Kidney (tissue), 14 donors: ENCODE data around the gene MRFAP1. TPM values are rescaled to one million over a fixed set of nuclear protein-coding genes. Genes with fewer than 3 reads are reported as not detected.

ENCODE experiments used
- DNase-seq, 5 donors: peaks; one replicate each; pipeline ENCODE4 v3.0.0-alpha.2; 2013 to 2020
- FAIRE-seq: peaks from 2 replicates; lab custom pipeline; 2012; peaks lifted over from hg19 to GRCh38; lab: Jason Lieb, UNC
- H3K27ac ChIP-seq, 2 donors: one replicate each; pipeline ENCODE4 v1.7.0; 2013; ENCODE audit warnings: low read depth in 2 of 2, low read length in 2 of 2, inconsistent platforms in 1 of 2
- H3K27me3 ChIP-seq: one replicate; pipeline ENCODE4 v1.7.1; 2013; ENCODE audit warnings: low read length, inconsistent platforms; ENCODE audit not compliant: control insufficient read depth, insufficient read depth
- H3K36me3 ChIP-seq, 3 donors: one replicate each; pipeline versions ENCODE4 v1.7.0 to v1.7.1; 2013; ENCODE audit warnings: low read length in 3 of 3, control low read depth in 1 of 3, inconsistent platforms in 1 of 3; ENCODE audit not compliant: insufficient read depth in 3 of 3, control insufficient read depth in 2 of 3
- H3K4me1 ChIP-seq, 3 donors: one replicate each; pipeline versions ENCODE4 v1.7.0 to v1.7.1; 2013; ENCODE audit warnings: low read length in 3 of 3, inconsistent platforms in 1 of 3, low read depth in 1 of 3; ENCODE audit not compliant: control insufficient read depth in 2 of 3, insufficient read depth in 2 of 3
- H3K4me3 ChIP-seq, 3 donors: one replicate each; pipeline versions ENCODE4 v1.7.0 to v1.8.1; 2013; ENCODE audit warnings: low read length in 3 of 3, control low read depth in 1 of 3, inconsistent platforms in 1 of 3
- H3K9ac ChIP-seq, 3 donors: one replicate each; pipeline versions ENCODE4 v1.7.0 to v1.7.1; 2013; ENCODE audit warnings: low read length in 3 of 3, control low read depth in 1 of 3, inconsistent platforms in 1 of 3
- H3K9me3 ChIP-seq, 3 donors: one replicate each; pipeline versions ENCODE4 v1.7.0 to v1.7.1; 2013; ENCODE audit warnings: low read length in 3 of 3, control low read depth in 1 of 3, inconsistent platforms in 1 of 3; ENCODE audit not compliant: control insufficient read depth in 2 of 3, insufficient read depth in 1 of 3
- intact Hi-C: fragments of 100-400 bp; cut with DNase I; formaldehyde crosslinking; loops from one replicate; pipeline ENCODE4 v1.11.1; 2022
- polyA plus RNA-seq: library from polyadenylated mRNA; stranded (reverse); fragments of 350-450 nt; fragmentation: Illumina TruSeq; extraction: RNeasy Lipid Tissue Mini Kit (QIAGEN cat#74804); gene quantifications from one replicate; pipeline ENCODE4 v1.2.3, GENCODE V29; 2014; ENCODE audit warnings: low read depth, low replicate concordance; ENCODE audit not compliant: insufficient read depth
- total RNA-seq: library from RNA; stranded (reverse); fragmentation: NEBNext Ultra II Directional; extraction: Animal tissue kit (Norgen Biotek cat#: 25700); gene quantifications from one replicate; pipeline ENCODE4 v1.2.1, GENCODE V29; 2021
- TF ChIP-seq, protein P1 (sequence below): IDR thresholded peaks from 3 replicates; pipeline ENCODE4 v1.5.1; 2012; ENCODE audit warnings: mild to moderate bottlenecking, moderate library complexity, borderline replicate concordance; ENCODE audit not compliant: insufficient read depth; ENCODE audit errors: extremely low read depth
- donor health status: control.
- donor health status: control.
- donor health status: control.
- donor health status: control.
- donor health status: control.
- donor health status: DM: yes; HTN: yes; CAD: no.
- donor health status: Normal renal cell carcinoma (clear cell type).

MRFAP1 gene
- total and polyA plus RNA-seq, 2 donors from 2014 or later: 264 to 406 TPM

DNA sequence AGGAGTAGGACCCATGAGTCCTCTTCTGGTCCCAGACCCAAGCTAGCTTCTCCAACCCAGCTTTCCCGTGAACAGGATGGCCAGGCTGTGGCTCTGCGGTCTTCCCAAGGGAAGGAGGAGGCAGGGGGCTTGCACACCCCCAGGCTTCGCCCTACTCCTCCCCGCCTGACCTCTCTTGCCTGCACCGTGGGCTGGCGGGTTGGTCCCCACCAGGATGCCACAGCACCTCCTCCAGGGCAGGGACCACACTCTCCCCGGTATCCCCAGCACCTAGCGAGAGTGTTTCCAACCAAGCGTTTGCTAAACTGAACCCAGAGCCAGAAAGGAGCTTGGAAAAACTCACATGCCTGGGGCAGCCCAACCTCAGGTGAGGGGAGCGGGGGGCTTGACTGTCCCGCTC lies 44.2 kb downstream of the MRFAP1 start:
- Histone ChIP-seq H3K4me3 (no peak overlapping the region), H3K9ac (no peak overlapping the region), H3K9me3 (peaks cover 0 to 4% (median 0%) of the 10 kb centered on the region in 3 donors), H3K4me1 (no peaks in the 10 kb centered on the region), H3K27me3 (no peaks in the 10 kb centered on the region), H3K27ac (no peak overlapping the region), H3K36me3 (no peaks in the 10 kb centered on the region)
- DNase-seq (no peak), FAIRE-seq (no peak)
- intact Hi-C loops: no loop called here
- TF ChIP-seq, protein P1, sequence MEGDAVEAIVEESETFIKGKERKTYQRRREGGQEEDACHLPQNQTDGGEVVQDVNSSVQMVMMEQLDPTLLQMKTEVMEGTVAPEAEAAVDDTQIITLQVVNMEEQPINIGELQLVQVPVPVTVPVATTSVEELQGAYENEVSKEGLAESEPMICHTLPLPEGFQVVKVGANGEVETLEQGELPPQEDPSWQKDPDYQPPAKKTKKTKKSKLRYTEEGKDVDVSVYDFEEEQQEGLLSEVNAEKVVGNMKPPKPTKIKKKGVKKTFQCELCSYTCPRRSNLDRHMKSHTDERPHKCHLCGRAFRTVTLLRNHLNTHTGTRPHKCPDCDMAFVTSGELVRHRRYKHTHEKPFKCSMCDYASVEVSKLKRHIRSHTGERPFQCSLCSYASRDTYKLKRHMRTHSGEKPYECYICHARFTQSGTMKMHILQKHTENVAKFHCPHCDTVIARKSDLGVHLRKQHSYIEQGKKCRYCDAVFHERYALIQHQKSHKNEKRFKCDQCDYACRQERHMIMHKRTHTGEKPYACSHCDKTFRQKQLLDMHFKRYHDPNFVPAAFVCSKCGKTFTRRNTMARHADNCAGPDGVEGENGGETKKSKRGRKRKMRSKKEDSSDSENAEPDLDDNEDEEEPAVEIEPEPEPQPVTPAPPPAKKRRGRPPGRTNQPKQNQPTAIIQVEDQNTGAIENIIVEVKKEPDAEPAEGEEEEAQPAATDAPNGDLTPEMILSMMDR: no peak

DNA sequence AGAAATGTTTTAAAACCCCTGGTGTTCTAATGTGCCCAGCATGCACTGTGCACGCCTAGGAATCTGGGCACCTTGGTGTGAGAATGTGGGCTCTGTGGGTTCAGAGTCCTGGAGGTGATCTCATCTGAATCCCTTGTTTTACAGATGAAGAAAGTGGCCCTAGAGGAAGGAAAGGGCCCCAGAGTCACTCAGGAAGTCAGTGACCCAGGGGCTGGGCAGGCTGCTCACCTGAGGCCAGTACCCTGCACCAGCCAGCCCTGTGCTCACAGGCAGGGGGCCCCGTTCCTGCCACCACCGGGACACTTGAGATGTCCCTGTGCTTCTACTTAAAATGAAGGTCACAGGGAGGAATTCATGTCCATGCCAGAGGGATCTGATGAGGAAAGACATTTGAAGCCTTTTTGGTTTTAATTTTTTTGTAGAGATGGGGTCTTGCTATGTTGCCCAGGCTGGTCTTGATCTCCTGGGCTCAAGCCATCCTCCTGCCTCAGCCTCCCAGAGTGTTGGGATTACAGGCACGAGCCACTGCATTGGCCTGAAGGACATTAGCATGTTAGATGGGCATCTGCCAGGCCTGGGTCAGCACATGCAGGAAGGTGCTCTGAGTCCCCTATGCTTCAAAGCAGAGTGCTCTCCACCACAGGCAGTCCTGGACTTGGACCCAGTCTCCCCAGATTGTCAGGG lies 45.8 kb downstream of the MRFAP1 start:
- H3K9ac ChIP-seq: no peak overlapping the region
- no peak for DNase-seq
- no peaks in the 10 kb centered on the region for H3K9me3 ChIP-seq
- no peak overlapping the region for H3K4me3 ChIP-seq
- no peaks in the 10 kb centered on the region for H3K4me1 ChIP-seq
- no peak overlapping the region for H3K27ac ChIP-seq
- intact Hi-C loops: no loop called here
- FAIRE-seq: no peak
- no peaks in the 10 kb centered on the region for H3K27me3 ChIP-seq
- TF ChIP-seq, protein P1: no peak
- H3K36me3 ChIP-seq: no peaks in the 10 kb centered on the region

DNA sequence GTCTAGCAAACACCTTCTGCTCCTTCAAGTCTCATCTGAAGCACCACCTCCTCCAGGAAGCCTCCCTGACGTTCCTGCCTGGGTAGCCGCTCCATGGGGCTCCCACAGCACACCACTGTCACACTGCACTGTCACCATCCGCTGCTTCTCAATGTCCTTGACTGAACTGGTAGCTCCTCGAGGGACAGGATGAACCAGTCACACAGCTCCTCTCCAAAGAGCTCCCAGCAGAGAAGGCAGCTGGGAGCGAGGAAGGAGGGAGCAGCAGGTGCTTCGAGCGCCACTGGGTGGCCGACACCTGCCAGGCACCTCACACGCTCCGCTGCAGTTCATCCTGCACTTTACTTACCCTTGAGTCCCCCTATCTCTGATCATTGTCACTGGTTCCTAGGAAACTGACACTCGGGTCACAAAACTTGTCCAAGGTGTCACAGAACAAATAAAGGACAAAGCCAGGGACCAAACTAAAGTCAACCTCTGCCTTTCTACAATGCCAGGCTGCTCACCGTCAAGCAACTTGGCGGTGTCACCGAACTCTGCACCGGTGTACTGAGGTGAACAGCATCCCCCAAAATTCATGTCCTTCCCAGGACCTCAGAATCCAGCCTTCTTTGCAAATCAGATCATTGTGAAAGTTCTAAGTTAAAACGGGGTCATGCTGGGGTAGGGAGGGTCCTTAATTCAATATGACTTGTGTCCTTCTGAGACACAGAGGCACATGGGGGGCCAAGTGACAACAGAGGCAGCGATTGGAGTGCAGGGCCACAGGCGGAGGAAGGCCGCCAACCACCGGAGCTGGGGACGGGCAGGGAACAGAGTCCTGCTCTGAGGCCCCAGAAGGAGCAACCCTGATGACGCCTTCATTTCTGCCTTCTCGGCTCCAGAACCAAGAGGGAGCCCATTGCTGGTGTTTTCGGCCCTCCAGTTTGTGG lies 47.7 kb downstream of the MRFAP1 start:
- Histone ChIP-seq H3K4me3 (no peak overlapping the region), H3K9ac (no peak overlapping the region), H3K9me3 (no peaks in the 10 kb centered on the region), H3K36me3 (no peaks in the 10 kb centered on the region), H3K4me1 (no peaks in the 10 kb centered on the region), H3K27ac (no peak overlapping the region), H3K27me3 (no peaks in the 10 kb centered on the region)
- FAIRE-seq (no peak), DNase-seq (no peak)
- intact Hi-C loops: no loop called here
- TF ChIP-seq, protein P1: no peak
